Neural progenitor cell (in vitro differentiated cells): Measurements from ENCODE around the gene SYNPR. TPM values are rescaled to one million over a fixed set of nuclear protein-coding genes. Genes with fewer than 3 reads are reported as not detected.

Source experiments
- DNase-seq: peaks from one replicate; pipeline ENCODE4 v3.0.0-alpha.2; 2016; ENCODE audit warnings: low spot score
- H2AFZ ChIP-seq: fragments of 200-600 bp; sonication (generic); replicated peaks from 2 replicates; pipeline ENCODE4 v1.6.1; 2016; ENCODE audit warnings: antibody characterized with exemption
- H3F3A ChIP-seq: fragments of 200-600 bp; sonication (generic); 2 replicates; pipeline ENCODE4 v1.6.1; 2016; ENCODE audit warnings: antibody characterized with exemption, low read depth
- H3K27ac ChIP-seq: fragments of 200-600 bp; sonication (generic); 2 replicates; pipeline ENCODE4 v1.5.1; 2016; ENCODE audit warnings: mild to moderate bottlenecking
- H3K27me3 ChIP-seq: fragments of 200-600 bp; sonication (generic); 2 replicates; pipeline ENCODE4 v1.6.1; 2016; ENCODE audit warnings: mild to moderate bottlenecking, moderate library complexity
- H3K36me3 ChIP-seq: fragments of 200-600 bp; sonication (generic); 2 replicates; pipeline ENCODE4 v1.5.1; 2016
- H3K4me1 ChIP-seq: fragments of 200-600 bp; sonication (generic); 2 replicates; pipeline ENCODE4 v1.6.1; 2016; ENCODE audit warnings: mixed run types
- H3K4me2 ChIP-seq: fragments of 200-600 bp; sonication (generic); 2 replicates; pipeline ENCODE4 v1.6.1; 2016
- H3K4me3 ChIP-seq: fragments of 200-600 bp; sonication (generic); 2 replicates; pipeline ENCODE4 v1.5.1; 2016
- H3K79me2 ChIP-seq: fragments of 200-600 bp; sonication (generic); 2 replicates; pipeline ENCODE4 v1.6.1; 2016; ENCODE audit warnings: low read depth
- H3K9ac ChIP-seq: fragments of 200-600 bp; sonication (generic); 2 replicates; pipeline ENCODE4 v1.6.1; 2016
- H3K9me3 ChIP-seq: fragments of 200-600 bp; sonication (generic); 2 replicates; pipeline ENCODE4 v1.5.1; 2016; ENCODE audit warnings: low read depth
- H4K20me1 ChIP-seq: fragments of 200-600 bp; sonication (generic); 2 replicates; pipeline ENCODE4 v1.6.1; 2016; ENCODE audit warnings: low read depth
- H3K27ac Mint-ChIP-seq: 3 replicates; pipeline ENCODE4 v1.8.0; 2021; ENCODE audit warnings: mixed read lengths
- H3K27me3 Mint-ChIP-seq: 2 replicates; pipeline ENCODE4 v1.8.0; 2022; ENCODE audit warnings: low read depth, mild to moderate bottlenecking, inconsistent platforms, moderate library complexity, mixed read lengths; ENCODE audit not compliant: insufficient read depth
- H3K36me3 Mint-ChIP-seq: 3 replicates; pipeline ENCODE4 v1.8.0; 2021; ENCODE audit warnings: mixed read lengths
- H3K4me1 Mint-ChIP-seq: 3 replicates; pipeline ENCODE4 v1.8.0; 2021; ENCODE audit warnings: mixed read lengths
- H3K4me3 Mint-ChIP-seq: 3 replicates; pipeline ENCODE4 v1.8.0; 2021; ENCODE audit warnings: mild to moderate bottlenecking, moderate library complexity, mixed read lengths
- H3K9me3 Mint-ChIP-seq: 3 replicates; pipeline ENCODE4 v1.8.0; 2020; ENCODE audit warnings: mixed read lengths
- EZH2 ChIP-seq: fragments of 200-600 bp; sonication (generic); IDR thresholded peaks from 2 replicates; pipeline ENCODE4 v1.6.1; 2017; ENCODE audit warnings: antibody characterized with exemption, mild to moderate bottlenecking, moderate library complexity
- EZH2phosphoT487 ChIP-seq: fragments of 200-600 bp; sonication (generic); IDR thresholded peaks from 2 replicates; pipeline ENCODE4 v1.6.1; 2017; ENCODE audit warnings: antibody characterized with exemption
- total RNA-seq: library from RNA; depleted of rRNA; stranded (reverse); fragments of >200 nt; gene quantifications from 2 replicates; pipeline ENCODE4 v1.2.3, GENCODE V29; 2015; ENCODE audit warnings: low replicate concordance
- TF ChIP-seq, protein P1 (sequence below): fragments of 200-600 bp; sonication (generic); IDR thresholded peaks from 2 replicates; pipeline ENCODE4 v1.5.1; 2017; ENCODE audit warnings: antibody characterized with exemption, mild to moderate bottlenecking

Gene SYNPR
- total RNA-seq, 1 donor from 2014 or later, result 0.30 TPM

DNA sequence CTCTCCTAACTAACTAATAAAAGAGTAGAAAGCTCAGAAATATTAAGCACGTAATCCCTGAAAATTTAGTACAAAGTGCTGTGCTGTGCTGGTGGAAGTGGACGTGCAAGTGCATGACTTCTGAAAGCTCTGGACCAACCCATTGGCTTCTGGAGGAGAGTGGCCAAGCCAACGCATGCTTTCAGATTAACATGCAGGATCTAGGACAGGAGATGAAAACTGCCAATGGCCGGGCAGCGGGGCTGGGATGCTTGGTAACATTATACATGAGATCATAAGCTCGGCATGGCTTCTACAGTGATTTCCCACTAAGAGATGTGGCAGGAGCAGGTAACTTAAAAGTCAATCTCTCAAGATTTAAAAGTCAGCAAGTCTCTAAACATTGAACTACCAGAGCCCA is 203.5 kb downstream of the SYNPR start:
- Mint-ChIP-seq H3K27me3 (peaks cover 3% of the 10 kb centered on the region), H3K9me3 (peaks cover 5% of the 10 kb centered on the region), H3K36me3 (no peaks in the 10 kb centered on the region), H3K4me1 (peaks cover 2% of the 10 kb centered on the region), H3K27ac (no peak overlapping the region), H3K4me3 (no peak overlapping the region)
- TF ChIP-seq EZH2 (no peak), EZH2phosphoT487 (no peak)
- Histone ChIP-seq H3K4me3 (no peak overlapping the region), H2AFZ (no peak overlapping the region), H3K4me2 (no peak overlapping the region), H3K4me1 (no peaks in the 10 kb centered on the region), H3K9me3 (no peaks in the 10 kb centered on the region), H3K9ac (no peak overlapping the region), H4K20me1 (no peaks in the 10 kb centered on the region), H3K79me2 (no peaks in the 10 kb centered on the region), H3F3A (no peaks in the 10 kb centered on the region), H3K27ac (no peak overlapping the region), H3K27me3 (no peaks in the 10 kb centered on the region), H3K36me3 (no peaks in the 10 kb centered on the region)
- no peak for DNase-seq

DNA sequence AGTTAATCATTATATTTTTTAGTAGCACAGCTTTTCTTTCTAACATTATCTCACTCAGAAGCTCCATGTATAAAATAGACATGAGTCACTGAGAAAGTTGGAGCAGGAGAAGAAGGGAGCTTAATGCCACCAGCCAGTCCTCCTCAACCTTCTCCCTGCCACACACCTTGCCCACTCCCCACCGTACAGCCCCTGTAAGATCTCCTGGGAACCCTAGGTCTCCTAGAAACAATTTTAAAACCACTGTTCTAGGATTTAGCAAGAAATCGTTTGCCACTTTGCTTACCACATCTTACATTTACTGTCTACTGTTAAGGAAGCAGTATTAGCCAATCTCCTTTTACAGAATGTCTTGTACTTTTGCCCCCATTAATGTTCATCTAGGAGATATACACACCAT is 204.2 kb downstream of the SYNPR start:
- Mint-ChIP-seq H3K27ac (no peak overlapping the region), H3K9me3 (peaks cover 5% of the 10 kb centered on the region), H3K4me3 (no peak overlapping the region), H3K27me3 (no peaks in the 10 kb centered on the region), H3K4me1 (peaks cover 2% of the 10 kb centered on the region), H3K36me3 (no peaks in the 10 kb centered on the region)
- Histone ChIP-seq H3K27me3 (no peaks in the 10 kb centered on the region), H3K4me2 (no peak overlapping the region), H4K20me1 (no peaks in the 10 kb centered on the region), H3K79me2 (no peaks in the 10 kb centered on the region), H3K27ac (no peak overlapping the region), H3K9ac (no peak overlapping the region), H2AFZ (no peak overlapping the region), H3K9me3 (no peaks in the 10 kb centered on the region), H3F3A (no peaks in the 10 kb centered on the region), H3K4me3 (no peak overlapping the region), H3K36me3 (no peaks in the 10 kb centered on the region), H3K4me1 (no peaks in the 10 kb centered on the region)
- DNase-seq, result no peak
- TF ChIP-seq EZH2phosphoT487 (no peak), EZH2 (no peak)
- TF ChIP-seq, protein P1, sequence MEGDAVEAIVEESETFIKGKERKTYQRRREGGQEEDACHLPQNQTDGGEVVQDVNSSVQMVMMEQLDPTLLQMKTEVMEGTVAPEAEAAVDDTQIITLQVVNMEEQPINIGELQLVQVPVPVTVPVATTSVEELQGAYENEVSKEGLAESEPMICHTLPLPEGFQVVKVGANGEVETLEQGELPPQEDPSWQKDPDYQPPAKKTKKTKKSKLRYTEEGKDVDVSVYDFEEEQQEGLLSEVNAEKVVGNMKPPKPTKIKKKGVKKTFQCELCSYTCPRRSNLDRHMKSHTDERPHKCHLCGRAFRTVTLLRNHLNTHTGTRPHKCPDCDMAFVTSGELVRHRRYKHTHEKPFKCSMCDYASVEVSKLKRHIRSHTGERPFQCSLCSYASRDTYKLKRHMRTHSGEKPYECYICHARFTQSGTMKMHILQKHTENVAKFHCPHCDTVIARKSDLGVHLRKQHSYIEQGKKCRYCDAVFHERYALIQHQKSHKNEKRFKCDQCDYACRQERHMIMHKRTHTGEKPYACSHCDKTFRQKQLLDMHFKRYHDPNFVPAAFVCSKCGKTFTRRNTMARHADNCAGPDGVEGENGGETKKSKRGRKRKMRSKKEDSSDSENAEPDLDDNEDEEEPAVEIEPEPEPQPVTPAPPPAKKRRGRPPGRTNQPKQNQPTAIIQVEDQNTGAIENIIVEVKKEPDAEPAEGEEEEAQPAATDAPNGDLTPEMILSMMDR, result no peak

DNA sequence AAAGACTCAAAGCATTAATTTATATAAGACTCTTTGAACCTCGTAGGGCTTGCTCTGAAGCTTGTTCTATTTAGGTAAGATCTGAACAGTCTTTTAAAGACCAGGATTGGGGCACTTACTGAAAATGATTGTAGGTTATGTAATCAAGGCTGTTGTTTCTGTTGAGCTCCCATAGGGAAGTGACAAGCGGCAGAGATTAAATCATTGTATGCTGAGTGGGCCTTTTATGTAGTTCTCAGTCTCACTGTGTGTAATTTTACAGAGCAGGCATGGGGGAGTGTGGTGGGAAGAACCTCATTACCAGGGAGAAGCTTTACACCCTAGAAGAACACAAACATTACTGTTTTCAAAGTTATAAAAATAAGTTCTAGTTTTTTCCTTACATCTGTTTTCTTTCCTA is 214.4 kb downstream of the SYNPR start:
- no peaks in the 10 kb centered on the region for H3F3A ChIP-seq
- no peaks in the 10 kb centered on the region for H3K9me3 ChIP-seq
- H3K27ac Mint-ChIP-seq, result no peak overlapping the region
- no peaks in the 10 kb centered on the region for H3K27me3 Mint-ChIP-seq
- no peak overlapping the region for H3K4me2 ChIP-seq
- H3K27me3 ChIP-seq, result no peaks in the 10 kb centered on the region
- no peak overlapping the region for H3K4me3 Mint-ChIP-seq
- peak; percentile 7 for DNase-seq
- no peaks in the 10 kb centered on the region for H3K9me3 Mint-ChIP-seq
- TF ChIP-seq, protein P1, result no peak
- TF ChIP-seq EZH2, result no peak
- no peak for TF ChIP-seq EZH2phosphoT487
- H3K36me3 Mint-ChIP-seq, result no peaks in the 10 kb centered on the region
- H3K36me3 ChIP-seq, result no peaks in the 10 kb centered on the region
- H3K4me1 ChIP-seq, result peaks cover 7% of the 10 kb centered on the region
- peaks cover 7% of the 10 kb centered on the region for H3K4me1 Mint-ChIP-seq
- H3K79me2 ChIP-seq, result no peaks in the 10 kb centered on the region
- H3K9ac ChIP-seq, result no peak overlapping the region
- H3K4me3 ChIP-seq, result no peak overlapping the region
- no peak overlapping the region for H3K27ac ChIP-seq
- no peak overlapping the region for H2AFZ ChIP-seq
- no peaks in the 10 kb centered on the region for H4K20me1 ChIP-seq

DNA sequence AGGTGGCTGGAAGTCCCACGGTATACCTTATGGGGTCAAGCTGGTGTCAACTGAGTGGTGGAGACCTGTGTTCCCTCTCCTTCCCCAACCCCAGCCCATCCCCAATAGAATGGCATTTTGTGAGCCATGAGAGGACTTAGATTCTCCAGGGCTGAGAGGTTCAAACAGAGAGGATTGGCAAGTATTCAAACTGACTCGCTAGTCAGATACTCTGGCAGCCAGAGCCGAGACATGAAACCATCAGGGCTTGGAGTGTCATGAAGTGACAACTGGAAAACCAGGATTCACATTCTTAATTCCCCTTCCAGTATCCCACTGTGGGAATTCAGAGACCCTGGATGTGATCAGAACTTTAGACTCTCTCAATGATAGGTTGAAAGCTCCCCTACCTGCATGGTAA is 215.0 kb downstream of the SYNPR start:
- Histone ChIP-seq H3K9me3 (no peaks in the 10 kb centered on the region), H3K4me2 (no peak overlapping the region), H4K20me1 (no peaks in the 10 kb centered on the region), H3K9ac (no peak overlapping the region), H3K4me1 (peaks cover 7% of the 10 kb centered on the region), H3K4me3 (no peak overlapping the region), H3F3A (no peaks in the 10 kb centered on the region), H2AFZ (no peak overlapping the region), H3K79me2 (no peaks in the 10 kb centered on the region), H3K36me3 (no peaks in the 10 kb centered on the region), H3K27ac (no peak overlapping the region), H3K27me3 (no peaks in the 10 kb centered on the region)
- no peak for TF ChIP-seq EZH2
- no peak for TF ChIP-seq EZH2phosphoT487
- TF ChIP-seq, protein P1, result no peak
- Mint-ChIP-seq H3K36me3 (no peaks in the 10 kb centered on the region), H3K27me3 (no peaks in the 10 kb centered on the region), H3K4me3 (no peak overlapping the region), H3K9me3 (no peaks in the 10 kb centered on the region), H3K4me1 (peaks cover 7% of the 10 kb centered on the region), H3K27ac (no peak overlapping the region)
- no peak for DNase-seq
